HCT116 (cell line): ENCODE measurements around the gene NHLRC1. TPM values are rescaled to one million over a fixed set of nuclear protein-coding genes. Genes with fewer than 3 reads are reported as not detected.

Experiments
- ATAC-seq: fragments of 200-7000 bp; cut with Tn5 transposase; 2 replicates; pipeline ENCODE4 v1.9.1; 2020; ENCODE audit warnings: mild to moderate bottlenecking, moderate library complexity
- Bru-seq: library from RNA; stranded (reverse); fragments of 400-500 nt; gene quantifications from one replicate; lab custom pipeline; 2021; lab: Mats Ljungman, UMichigan
- BruChase-seq, 2 experiments: library from RNA; stranded (reverse); fragments of 400-500 nt; gene quantifications; one replicate each; lab custom pipeline; 2021; lab: Mats Ljungman, UMichigan
- BruUV-seq: library from RNA; stranded (reverse); fragments of 400-500 nt; replicated peaks from 2 replicates; lab custom pipeline; 2021; lab: Mats Ljungman, UMichigan
- CTCF ChIA-PET: fragments of 300-600 bp; sonication (Branson Sonifier 250); formaldehyde crosslinking; loops from one replicate; lab custom pipeline; 2021; ENCODE audit warnings: antibody characterized with exemption; lab: Charles Lee
- POLR2A ChIA-PET: fragments of 300-600, 350-600 bp; sonication (Branson Sonifier 250); formaldehyde crosslinking; loops from one replicate; lab custom pipeline; 2021; ENCODE audit warnings: antibody characterized with exemption; lab: Charles Lee
- RAD21 ChIA-PET, 2 experiments: fragments of 300-600 bp; sonication (Branson Sonifier 250); formaldehyde crosslinking; loops; one replicate each; lab custom pipeline; 2023; ENCODE audit warnings: low total read pairs in 2 of 2; ENCODE audit not compliant: uncharacterized antibody in 2 of 2, unreplicated experiment in 2 of 2, low non-redundant PET in 1 of 2; lab: Charles Lee
- DNase-seq: peaks from one replicate; pipeline ENCODE4 v3.0.0-alpha.2; 2010; ENCODE audit warnings: low read depth, low spot score
- H2AFZ ChIP-seq: fragments of 200-600 bp; shearing (Covaris generic), sonication (generic); 2 replicates; pipeline ENCODE4 v1.6.1; 2017; ENCODE audit warnings: low read depth, mixed run types, mixed read lengths, antibody characterized with exemption, low read length; ENCODE audit not compliant: poor library complexity, severe bottlenecking
- H3K27ac ChIP-seq: 2 replicates; pipeline ENCODE4 v1.5.1; 2012; ENCODE audit warnings: low read depth, low read length
- H3K27me3 ChIP-seq: fragments of 200-600 bp; sonication (generic); 2 replicates; pipeline ENCODE4 v1.6.1; 2016; ENCODE audit warnings: mixed run types, low read length, mixed read lengths; ENCODE audit not compliant: insufficient read depth
- H3K36me3 ChIP-seq, 2 experiments: fragments of 200-500 bp in 1 of 2; fragments of 200-600 bp in 1 of 2; sonication (Bioruptor generic) in 1 of 2; sonication (generic) in 1 of 2; 2 replicates each; pipeline versions ENCODE4 v1.5.1 to v1.6.1; 2014 to 2016; ENCODE audit warnings: low read length in 2 of 2, inconsistent platforms in 1 of 2, mixed read lengths in 1 of 2, mixed run types in 1 of 2; ENCODE audit not compliant: insufficient read depth in 2 of 2, control insufficient read depth in 1 of 2
- H3K4me1 ChIP-seq, 2 experiments: fragments of 200-600 bp in 1 of 2; sonication (generic) in 1 of 2; 2 replicates each; pipeline versions ENCODE4 v1.5.1 to v1.6.1; 2012 to 2017; ENCODE audit warnings: low read length in 2 of 2, inconsistent platforms in 1 of 2, mild to moderate bottlenecking in 1 of 2, mixed read lengths in 1 of 2, mixed run types in 1 of 2, moderate library complexity in 1 of 2; ENCODE audit not compliant: insufficient read depth in 2 of 2, control insufficient read depth in 1 of 2
- H3K4me2 ChIP-seq: fragments of 200-600 bp; sonication (generic); 2 replicates; pipeline ENCODE4 v1.6.1; 2017; ENCODE audit warnings: mixed run types, low read length, mixed read lengths
- H3K4me3 ChIP-seq, 2 experiments: fragments of 200-600 bp in 1 of 2; sonication (generic) in 1 of 2; replicated peaks in 1 of 2; 2 replicates each; pipeline ENCODE4 v1.5.1; 2011 to 2016; ENCODE audit warnings: low read length in 2 of 2, control low read depth in 1 of 2, low read depth in 1 of 2, mild to moderate bottlenecking in 1 of 2, mixed read lengths in 1 of 2, mixed run types in 1 of 2
- H3K79me2 ChIP-seq: fragments of 200-600 bp; sonication (generic); 2 replicates; pipeline ENCODE4 v1.6.1; 2017; ENCODE audit warnings: mild to moderate bottlenecking, mixed run types, low read length, moderate library complexity, mixed read lengths; ENCODE audit not compliant: insufficient read depth
- H3K9ac ChIP-seq: fragments of 200-600 bp; sonication (generic); 2 replicates; pipeline ENCODE4 v1.6.1; 2016; ENCODE audit warnings: low read length, mixed read lengths
- H3K9me2 ChIP-seq: fragments of 200-600 bp; sonication (generic), shearing (Covaris generic); 2 replicates; pipeline ENCODE4 v1.6.1; 2017; ENCODE audit warnings: mixed run types, mild to moderate bottlenecking, moderate library complexity; ENCODE audit not compliant: insufficient read depth
- H3K9me3 ChIP-seq, 2 experiments: fragments of 200-500 bp in 1 of 2; fragments of 200-600 bp in 1 of 2; sonication (Bioruptor generic) in 1 of 2; sonication (generic) in 1 of 2; 2 replicates each; pipeline ENCODE4 v1.6.1; 2014 to 2017; ENCODE audit warnings: low read length in 2 of 2, mixed read lengths in 2 of 2, inconsistent platforms in 1 of 2, low read depth in 1 of 2, mild to moderate bottlenecking in 1 of 2, mixed run types in 1 of 2, moderate library complexity in 1 of 2; ENCODE audit not compliant: control insufficient read depth in 1 of 2, insufficient read depth in 1 of 2
- H4K20me1 ChIP-seq: fragments of 200-600 bp; sonication (generic), shearing (Covaris generic); 2 replicates; pipeline ENCODE4 v1.6.1; 2017; ENCODE audit warnings: mixed run types, mild to moderate bottlenecking, moderate library complexity; ENCODE audit not compliant: insufficient read depth
- EZH2 ChIP-seq: fragments of 200-600 bp; sonication (generic); IDR thresholded peaks from 2 replicates; pipeline ENCODE4 v1.6.1; 2017; ENCODE audit warnings: antibody characterized with exemption, mixed run types
- EZH2phosphoT487 ChIP-seq: fragments of 200-600 bp; IDR thresholded peaks from 2 replicates; pipeline ENCODE4 v1.6.1; 2018; ENCODE audit warnings: antibody characterized with exemption, borderline replicate concordance
- FOSL1 ChIP-seq: IDR thresholded peaks from 2 replicates; pipeline ENCODE4 v1.6.1; 2012; ENCODE audit warnings: low read depth
- RAD21 ChIP-seq: IDR thresholded peaks from 2 replicates; pipeline ENCODE4 v1.6.1; 2012; ENCODE audit warnings: low read depth, mild to moderate bottlenecking
- SIN3A ChIP-seq: IDR thresholded peaks from 2 replicates; pipeline ENCODE4 v1.6.1; 2012; ENCODE audit warnings: low read depth
- intact Hi-C: fragments of 100-400 bp; cut with micrococcal nuclease; formaldehyde crosslinking; loops from 2 replicates; pipeline ENCODE4 v1.10.0; 2022
- long read RNA-seq: library from polyadenylated mRNA; unstranded; transcript quantifications from one replicate; pipeline ENCODE4 v2.0.0, GENCODE V29; 2021; ENCODE audit not compliant: unreplicated experiment
- polyA plus RNA-seq: library from polyadenylated mRNA; unstranded; fragments of >200 nt; gene quantifications from 2 replicates; pipeline ENCODE4 v1.2.1, GENCODE V29; 2012; ENCODE audit warnings: missing spikeins
- total RNA-seq: library from RNA; stranded (reverse); gene quantifications from one replicate; pipeline ENCODE4 v1.2.1, GENCODE V29; 2021; ENCODE audit not compliant: unreplicated experiment
- TF ChIP-seq, protein P1 (sequence below): IDR thresholded peaks from 2 replicates; pipeline ENCODE4 v1.6.1; 2012
- TF ChIP-seq, protein P2 (sequence below), 3 experiments: fragments of 200-600 bp in 1 of 3; sonication (generic) in 1 of 3; IDR thresholded peaks in 2 of 3; conservative IDR thresholded peaks in 1 of 3; 2 replicates each; pipeline ENCODE4 v1.5.1; 2012 to 2017; ENCODE audit warnings: low read depth in 2 of 3, low read length in 2 of 3, antibody characterized with exemption in 1 of 3, borderline replicate concordance in 1 of 3, control low read depth in 1 of 3, mild to moderate bottlenecking in 1 of 3, mixed read lengths in 1 of 3, mixed run types in 1 of 3, moderate library complexity in 1 of 3; ENCODE audit not compliant: insufficient read depth in 1 of 3

Gene NHLRC1
- not detected for total RNA-seq
- polyA plus RNA-seq = not detected in 2 replicates
- Bru-seq, nascent RNA = not detected
- BruChase-seq, experiment 1, labeled RNA remaining after a 6-hour chase = percentile 17 among the genes with signal in this experiment
- BruChase-seq, experiment 2, labeled RNA remaining after a 2-hour chase = percentile 14 among the genes with signal in this experiment
- long read RNA-seq = 0 reads

DNA sequence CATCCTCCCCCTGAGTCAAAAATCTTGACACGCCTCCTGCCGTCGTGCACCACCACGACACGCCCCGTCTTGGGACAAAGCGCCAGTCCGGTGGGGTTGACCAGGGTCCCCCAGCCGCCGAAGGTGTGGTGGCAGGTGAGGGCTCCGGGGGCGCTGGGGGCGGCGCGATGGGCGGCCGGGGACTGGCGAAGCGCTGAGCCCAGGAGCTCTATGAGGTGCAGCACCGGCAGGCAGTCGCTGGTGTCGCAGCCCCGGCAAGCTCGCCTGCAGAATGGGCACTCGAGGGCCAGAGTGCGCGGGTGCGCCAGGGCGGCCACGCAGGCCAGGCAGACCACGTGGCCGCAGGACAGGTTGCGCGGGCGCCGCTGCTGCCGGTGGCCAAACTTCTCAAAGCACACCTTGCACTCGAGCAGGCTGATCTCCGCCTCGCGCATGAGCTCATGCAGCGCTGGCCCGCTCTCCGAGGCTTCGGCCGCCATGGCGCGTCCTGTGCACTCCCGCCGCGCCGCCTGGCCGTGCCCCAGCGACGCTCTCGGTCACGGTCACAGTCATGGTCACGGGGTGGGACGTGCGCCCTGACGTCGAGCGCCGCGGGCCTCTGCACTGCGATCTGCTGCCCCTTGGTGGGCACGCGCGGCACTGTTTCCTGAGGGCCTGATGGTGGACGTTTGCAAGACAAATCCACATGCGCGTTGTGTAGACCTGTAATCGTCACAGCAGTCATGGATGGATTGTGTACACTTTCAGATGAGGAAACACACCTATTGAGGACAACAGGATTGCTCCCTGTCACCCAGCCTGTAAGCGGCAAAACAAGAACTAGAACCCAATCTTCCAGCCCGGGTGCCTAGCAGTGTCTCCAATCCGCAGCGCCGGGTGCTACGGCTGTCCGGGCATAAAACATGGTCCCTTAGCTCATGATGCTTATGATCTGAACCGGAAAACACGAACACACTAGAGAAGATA, at the start of gene NHLRC1:
TSS of gene NHLRC1 (minus strand) at position 550 of the 966 bp plus-strand sequence. CDS start at position 479, 71 bp downstream.
- Histone ChIP-seq H3K79me2 (no peaks in the 10 kb centered on the region), H3K27ac (no peak within 1 kb of the TSS), H3K4me1 (no peaks in the 10 kb centered on the region), H3K4me3 (no peak within 1 kb of the TSS)
- ATAC-seq = peak; percentile 60; the same call in 1 of the 2 replicates
- intact Hi-C loops = no loop called here
- CTCF ChIA-PET = no interaction called here
- POLR2A ChIA-PET = interaction anchor here (0.6 kb wide), 1 partner anchor 11 kb away, joined by 3 read pairs; no protein-coding TSS in a partner anchor
- TF ChIP-seq, protein P1, sequence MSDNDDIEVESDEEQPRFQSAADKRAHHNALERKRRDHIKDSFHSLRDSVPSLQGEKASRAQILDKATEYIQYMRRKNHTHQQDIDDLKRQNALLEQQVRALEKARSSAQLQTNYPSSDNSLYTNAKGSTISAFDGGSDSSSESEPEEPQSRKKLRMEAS = no peak
- no peak for TF ChIP-seq FOSL1
- TF ChIP-seq RAD21 = peak; percentile 44
- no peak for TF ChIP-seq EZH2
- no peak for TF ChIP-seq EZH2phosphoT487
- no peak for TF ChIP-seq SIN3A
- TF ChIP-seq, protein P2, sequence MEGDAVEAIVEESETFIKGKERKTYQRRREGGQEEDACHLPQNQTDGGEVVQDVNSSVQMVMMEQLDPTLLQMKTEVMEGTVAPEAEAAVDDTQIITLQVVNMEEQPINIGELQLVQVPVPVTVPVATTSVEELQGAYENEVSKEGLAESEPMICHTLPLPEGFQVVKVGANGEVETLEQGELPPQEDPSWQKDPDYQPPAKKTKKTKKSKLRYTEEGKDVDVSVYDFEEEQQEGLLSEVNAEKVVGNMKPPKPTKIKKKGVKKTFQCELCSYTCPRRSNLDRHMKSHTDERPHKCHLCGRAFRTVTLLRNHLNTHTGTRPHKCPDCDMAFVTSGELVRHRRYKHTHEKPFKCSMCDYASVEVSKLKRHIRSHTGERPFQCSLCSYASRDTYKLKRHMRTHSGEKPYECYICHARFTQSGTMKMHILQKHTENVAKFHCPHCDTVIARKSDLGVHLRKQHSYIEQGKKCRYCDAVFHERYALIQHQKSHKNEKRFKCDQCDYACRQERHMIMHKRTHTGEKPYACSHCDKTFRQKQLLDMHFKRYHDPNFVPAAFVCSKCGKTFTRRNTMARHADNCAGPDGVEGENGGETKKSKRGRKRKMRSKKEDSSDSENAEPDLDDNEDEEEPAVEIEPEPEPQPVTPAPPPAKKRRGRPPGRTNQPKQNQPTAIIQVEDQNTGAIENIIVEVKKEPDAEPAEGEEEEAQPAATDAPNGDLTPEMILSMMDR (IDR thresholded peaks at IDR 0.05 in 2 of 3, conservative IDR thresholded peaks at IDR 0.05 in 1 of 3; ENCODE audit: borderline replicate concordance in 1 of 3, insufficient read depth in 1 of 3, low read depth in 2 of 3, low read length in 2 of 3) = peak in 2 of 3 experiments; percentile 38 to 48; a peak in 4 of 6 replicates
- TF ChIP-seq, all 23 proteins: peak for 2
- BruUV-seq = no TSS peak
- H3K9me2 ChIP-seq = no peaks in the 10 kb centered on the region
- H2AFZ ChIP-seq = no peak within 1 kb of the TSS
- no peak within 1 kb of the TSS for H3K9ac ChIP-seq
- DNase-seq = no peak
- H3K27me3 ChIP-seq = no peaks in the 10 kb centered on the region
- H4K20me1 ChIP-seq = no peaks in the 10 kb centered on the region
- no peak within 1 kb of the TSS for H3K4me2 ChIP-seq
- H3K36me3 ChIP-seq = no peaks in the 10 kb centered on the region
- RAD21 ChIA-PET = no interaction called here
- no peaks in the 10 kb centered on the region for H3K9me3 ChIP-seq
